Stimulated activated naive CD8-positive, alpha-beta T cell treated with anti-CD3 and anti-CD28 coated beads, Interleukin-15, Interleukin-2, amounts not matched to agents 100 ng/mL and 50 ng/mL, for 24 hours (primary cell): ENCODE measurements around the gene C1QTNF5.

Experiments used
- H3K27ac Mint-ChIP-seq: one replicate; pipeline ENCODE4 v1.8.0; 2021; ENCODE audit warnings: mild to moderate bottlenecking, mixed read lengths
- H3K27me3 Mint-ChIP-seq: one replicate; pipeline ENCODE4 v1.8.0; 2021; ENCODE audit warnings: mixed read lengths
- H3K36me3 Mint-ChIP-seq: one replicate; pipeline ENCODE4 v1.8.0; 2021; ENCODE audit warnings: low read depth, mixed read lengths
- H3K4me1 Mint-ChIP-seq: one replicate; pipeline ENCODE4 v1.8.0; 2021; ENCODE audit warnings: low read depth, mixed read lengths
- H3K4me3 Mint-ChIP-seq: one replicate; pipeline ENCODE4 v1.8.0; 2021; ENCODE audit warnings: mild to moderate bottlenecking, mixed read lengths
- H3K9me3 Mint-ChIP-seq: one replicate; pipeline ENCODE4 v1.8.0; 2021; ENCODE audit warnings: mixed read lengths

Gene C1QTNF5

DNA sequence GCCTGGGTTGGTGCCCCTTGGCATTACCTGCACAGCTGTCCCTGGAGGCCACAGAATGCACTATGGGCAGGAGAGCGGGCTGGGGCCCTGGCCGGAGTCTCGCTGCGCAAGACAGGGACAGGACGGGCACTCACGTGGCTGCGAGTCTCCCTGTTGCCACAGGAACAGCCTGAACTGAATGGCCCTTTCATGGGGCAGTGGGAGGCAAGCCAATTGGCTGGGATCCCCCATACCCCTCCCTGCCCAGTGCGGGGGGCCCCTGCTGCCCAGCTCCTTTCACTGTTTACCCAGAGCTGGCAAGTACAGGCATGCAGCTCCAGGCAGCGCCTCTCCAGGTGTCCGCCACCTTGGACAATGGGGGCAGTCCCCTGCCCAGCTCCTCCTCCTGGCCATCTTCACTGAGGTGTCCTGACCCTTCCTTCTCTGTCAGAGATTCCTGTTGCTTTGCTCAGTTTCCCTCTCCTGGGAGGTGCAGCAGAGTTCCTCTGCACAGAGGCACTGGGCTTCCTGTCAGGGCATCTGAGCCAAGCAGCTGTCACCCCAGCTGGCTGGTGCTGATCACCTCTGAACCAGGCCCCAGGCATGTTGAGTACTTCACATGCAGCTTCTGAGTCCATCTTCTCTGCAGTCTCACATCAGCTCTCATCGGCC lies 35.6 kb upstream of the C1QTNF5 start:
- no peak overlapping the region for H3K27ac Mint-ChIP-seq
- H3K4me3 Mint-ChIP-seq = no peak overlapping the region
- peaks cover 9% of the 10 kb centered on the region for H3K27me3 Mint-ChIP-seq
- no peaks in the 10 kb centered on the region for H3K36me3 Mint-ChIP-seq
- H3K9me3 Mint-ChIP-seq = no peaks in the 10 kb centered on the region
- no peaks in the 10 kb centered on the region for H3K4me1 Mint-ChIP-seq

DNA sequence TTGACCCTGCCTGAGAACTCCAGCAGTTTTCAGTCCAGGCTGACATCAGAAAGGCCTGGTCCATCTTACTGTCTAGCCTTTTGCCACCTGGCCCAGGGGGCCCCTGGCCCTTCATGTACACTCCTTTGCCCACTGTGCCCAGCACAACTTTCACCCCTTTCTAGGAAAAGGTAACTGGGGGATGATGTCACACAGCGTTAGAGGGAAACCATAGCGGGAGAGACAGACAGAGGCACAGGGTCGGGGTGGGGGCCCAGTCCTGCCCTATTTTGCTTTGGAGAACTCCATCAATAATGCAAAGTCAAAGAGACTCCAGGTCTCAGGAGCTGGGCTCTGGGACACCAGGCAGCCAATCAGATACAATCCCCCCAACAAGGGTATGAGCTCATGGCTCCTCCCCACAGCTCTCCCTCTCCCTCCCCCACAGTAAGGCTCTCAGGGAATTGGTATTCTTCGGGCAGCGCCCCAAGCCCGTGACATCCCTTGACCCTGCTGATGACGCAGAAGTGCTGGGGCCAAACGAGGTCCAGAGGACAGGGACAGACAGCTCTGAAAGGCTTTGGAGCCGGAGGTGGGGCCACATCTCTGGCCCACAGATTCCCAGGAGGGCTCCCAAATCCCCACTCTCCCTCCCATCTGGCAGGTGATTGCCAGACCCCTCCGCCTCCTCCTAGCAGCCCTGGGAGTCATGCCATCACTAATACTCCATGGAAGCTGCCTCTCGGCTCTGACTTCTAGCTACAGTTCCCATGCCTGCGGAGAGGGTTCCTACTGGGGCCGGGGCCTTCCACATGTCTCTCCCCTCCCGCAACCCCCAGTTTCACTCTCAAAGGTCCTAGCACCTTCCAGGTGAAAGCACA lies 34.9 kb upstream of the C1QTNF5 start:
- no peaks in the 10 kb centered on the region for H3K36me3 Mint-ChIP-seq
- no peak overlapping the region for H3K27ac Mint-ChIP-seq
- H3K27me3 Mint-ChIP-seq = peaks cover 9% of the 10 kb centered on the region
- no peak overlapping the region for H3K4me3 Mint-ChIP-seq
- no peaks in the 10 kb centered on the region for H3K4me1 Mint-ChIP-seq
- H3K9me3 Mint-ChIP-seq = no peaks in the 10 kb centered on the region

DNA sequence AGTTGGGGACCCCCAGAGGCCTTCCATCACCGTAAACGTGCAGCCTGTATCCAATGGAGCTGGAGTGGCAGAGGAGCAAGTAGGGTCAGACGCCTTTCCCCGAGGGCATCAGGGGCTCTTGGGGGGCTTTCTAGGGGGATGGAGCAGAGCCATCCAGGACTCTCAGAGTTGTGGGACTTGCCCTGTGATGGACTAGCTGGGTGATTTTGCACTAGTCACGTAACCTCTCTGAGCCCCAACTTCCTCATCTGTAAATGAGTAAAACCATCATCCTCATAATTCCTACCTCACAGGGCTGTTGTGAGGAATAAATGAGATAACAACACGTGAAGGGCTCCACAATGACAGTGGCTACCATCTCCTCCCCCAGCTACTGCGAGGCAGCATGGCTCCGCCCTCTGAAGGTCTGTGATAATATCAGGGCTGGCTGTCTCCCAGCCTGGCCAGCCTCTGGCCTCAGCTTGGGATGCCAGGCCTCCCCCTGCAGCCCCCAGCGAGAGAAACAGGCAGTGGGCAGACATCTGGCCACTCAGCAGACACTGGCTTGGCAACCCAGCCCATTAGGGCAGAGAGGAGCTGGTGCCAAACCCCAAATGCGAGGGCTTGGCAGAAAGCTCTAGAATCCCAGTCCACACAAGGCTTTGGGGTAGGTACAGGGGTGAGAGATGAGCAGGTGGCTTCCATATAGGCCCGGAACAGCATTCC lies 34.1 kb upstream of the C1QTNF5 start:
- Mint-ChIP-seq H3K36me3 (no peaks in the 10 kb centered on the region), H3K27me3 (peaks cover 14% of the 10 kb centered on the region), H3K9me3 (no peaks in the 10 kb centered on the region), H3K4me1 (no peaks in the 10 kb centered on the region), H3K4me3 (no peak overlapping the region), H3K27ac (no peak overlapping the region)

DNA sequence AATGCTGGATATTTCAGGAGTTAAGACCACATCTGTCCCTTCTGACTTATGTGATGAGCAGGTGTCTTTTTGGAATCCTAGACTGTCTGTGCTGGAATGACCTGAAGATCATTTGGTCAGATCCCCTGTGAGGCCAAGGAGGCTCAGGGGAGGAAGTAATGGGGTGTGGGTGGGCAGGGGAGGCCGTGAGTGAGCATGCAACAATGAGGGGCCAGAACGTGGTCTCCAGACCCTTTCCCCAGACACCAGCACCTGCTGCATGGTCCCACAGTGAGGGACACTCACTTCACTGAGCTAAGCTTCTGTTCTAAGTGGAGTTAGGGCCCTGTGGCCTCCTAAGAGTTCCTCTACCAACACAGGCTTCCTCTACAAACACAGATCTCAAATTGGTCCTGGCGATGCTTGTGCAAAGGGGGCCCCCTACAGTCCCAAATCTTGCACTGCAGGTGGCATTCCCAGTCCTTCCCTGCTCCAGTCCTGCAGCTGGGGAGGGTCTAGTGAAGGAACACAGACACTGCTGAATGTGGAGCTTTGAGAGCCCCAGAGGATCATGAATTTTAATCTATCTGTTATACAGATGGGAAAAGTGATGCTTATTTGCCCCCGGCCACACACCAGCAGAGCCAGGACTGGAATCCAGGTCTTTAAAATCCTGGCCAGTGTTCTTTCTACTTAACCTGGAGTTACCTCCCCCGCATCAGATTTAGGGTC lies 33.4 kb upstream of the C1QTNF5 start:
- Mint-ChIP-seq H3K36me3 (no peaks in the 10 kb centered on the region), H3K4me1 (no peaks in the 10 kb centered on the region), H3K27ac (no peak overlapping the region), H3K27me3 (peaks cover 19% of the 10 kb centered on the region), H3K9me3 (no peaks in the 10 kb centered on the region), H3K4me3 (no peak overlapping the region)

DNA sequence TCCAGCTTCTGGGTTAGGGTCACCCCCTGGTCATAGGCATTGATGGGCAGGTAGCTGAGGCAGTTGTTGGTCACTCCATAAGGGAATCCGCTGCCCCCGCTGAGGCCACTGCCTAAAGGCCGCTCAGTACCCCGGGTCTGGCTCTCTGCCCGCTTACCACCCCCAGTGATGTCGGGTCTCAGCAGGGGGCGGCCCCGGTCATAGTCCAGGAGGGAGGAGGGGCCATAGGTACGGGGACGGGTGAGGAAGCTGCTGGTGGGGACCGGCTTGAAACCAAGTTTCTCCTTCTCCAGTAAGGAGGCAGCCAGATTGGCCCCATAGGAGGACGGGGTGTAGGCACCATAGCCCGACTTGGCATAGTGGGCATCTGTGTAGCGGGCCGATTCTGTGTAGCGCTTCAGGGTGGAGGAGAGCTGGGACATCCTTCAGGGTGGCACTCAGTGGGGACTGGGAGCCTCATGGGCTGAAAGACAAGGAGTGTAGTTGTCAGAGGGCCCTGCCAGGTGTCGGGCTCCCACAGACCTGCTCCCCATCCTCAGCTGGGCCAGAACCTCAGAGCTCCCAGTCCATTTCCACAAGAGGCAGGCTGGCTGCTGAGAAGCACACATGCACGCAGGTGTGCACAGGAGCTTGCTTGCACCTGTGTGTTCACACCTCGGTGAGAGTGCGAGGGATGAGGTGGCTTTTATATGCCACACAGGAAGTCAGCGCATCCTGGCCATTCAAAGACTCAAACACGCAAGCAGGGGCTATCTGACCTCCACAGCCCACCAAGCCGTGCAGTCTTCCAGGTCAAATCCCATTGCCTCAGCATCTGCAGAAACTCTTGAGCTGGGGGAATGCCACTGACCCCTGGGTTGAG lies 32.6 kb upstream of the C1QTNF5 start:
- H3K9me3 Mint-ChIP-seq = no peaks in the 10 kb centered on the region
- no peaks in the 10 kb centered on the region for H3K4me1 Mint-ChIP-seq
- no peak overlapping the region for H3K27ac Mint-ChIP-seq
- H3K36me3 Mint-ChIP-seq = no peaks in the 10 kb centered on the region
- H3K4me3 Mint-ChIP-seq = no peak overlapping the region
- peaks cover 19% of the 10 kb centered on the region for H3K27me3 Mint-ChIP-seq

DNA sequence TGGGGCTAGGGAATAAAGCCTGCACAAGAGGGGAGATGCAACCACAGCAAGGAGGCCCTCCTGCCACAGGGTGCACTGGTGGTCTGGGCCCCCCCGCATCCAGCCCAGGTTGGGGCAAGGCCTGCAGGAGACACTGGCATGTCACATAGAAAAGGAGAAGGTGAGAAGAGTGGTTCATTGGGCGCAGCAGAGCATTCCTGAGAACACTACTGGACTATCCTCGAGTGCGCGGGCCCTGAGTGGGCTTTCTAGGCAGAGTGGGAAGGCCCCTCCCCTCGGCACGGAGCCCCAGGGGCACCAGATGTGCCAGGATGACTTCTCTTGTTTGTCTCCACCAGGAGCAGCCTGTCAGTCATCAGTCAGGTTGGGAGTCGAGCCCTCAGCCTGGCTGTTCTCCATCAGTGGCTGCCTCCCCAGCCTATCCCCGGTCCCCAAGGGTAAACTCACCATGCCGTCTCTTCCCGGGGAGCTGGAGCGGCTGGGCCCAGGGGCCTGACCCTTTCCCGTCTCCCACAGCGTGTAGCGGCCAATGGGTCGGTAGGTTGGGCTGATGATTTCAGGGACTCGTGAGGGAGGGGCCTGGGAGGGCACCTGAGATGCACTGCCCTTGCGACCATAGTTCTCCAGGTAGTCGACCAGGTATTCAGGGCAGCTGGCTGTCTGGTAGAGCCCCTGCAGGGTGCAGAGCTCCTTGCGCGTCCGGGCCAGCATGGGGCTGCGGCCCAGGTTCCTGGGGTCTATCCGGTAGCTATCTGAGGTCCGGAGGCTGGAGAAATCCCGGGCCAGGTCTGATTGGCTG lies 31.8 kb upstream of the C1QTNF5 start:
- H3K27me3 Mint-ChIP-seq = peaks cover 19% of the 10 kb centered on the region
- no peaks in the 10 kb centered on the region for H3K36me3 Mint-ChIP-seq
- no peaks in the 10 kb centered on the region for H3K9me3 Mint-ChIP-seq
- no peaks in the 10 kb centered on the region for H3K4me1 Mint-ChIP-seq
- no peak overlapping the region for H3K27ac Mint-ChIP-seq
- H3K4me3 Mint-ChIP-seq = no peak overlapping the region

DNA sequence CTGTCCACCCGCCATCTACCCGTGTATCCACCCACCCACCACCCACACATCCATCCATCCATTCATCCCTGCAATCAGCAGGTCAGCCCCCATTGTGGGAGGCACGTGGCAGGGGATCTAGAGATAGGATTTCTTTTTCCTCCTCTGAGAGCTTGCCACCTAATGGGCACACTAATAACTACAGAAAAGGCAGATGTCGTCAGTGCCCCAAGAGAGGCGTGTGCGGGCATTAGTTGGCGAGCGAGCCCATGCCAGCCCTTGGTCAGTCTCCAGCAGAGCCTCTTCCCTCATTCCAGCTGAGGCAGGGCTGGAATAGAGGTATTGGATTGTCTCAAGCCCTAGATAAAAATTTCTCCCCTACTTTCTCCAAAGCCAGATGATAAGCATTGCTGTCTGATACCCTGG lies 31.1 kb upstream of the C1QTNF5 start:
- no peak overlapping the region for H3K27ac Mint-ChIP-seq
- H3K9me3 Mint-ChIP-seq = no peaks in the 10 kb centered on the region
- no peak overlapping the region for H3K4me3 Mint-ChIP-seq
- H3K36me3 Mint-ChIP-seq = no peaks in the 10 kb centered on the region
- H3K4me1 Mint-ChIP-seq = no peaks in the 10 kb centered on the region
- H3K27me3 Mint-ChIP-seq = peaks cover 25% of the 10 kb centered on the region

DNA sequence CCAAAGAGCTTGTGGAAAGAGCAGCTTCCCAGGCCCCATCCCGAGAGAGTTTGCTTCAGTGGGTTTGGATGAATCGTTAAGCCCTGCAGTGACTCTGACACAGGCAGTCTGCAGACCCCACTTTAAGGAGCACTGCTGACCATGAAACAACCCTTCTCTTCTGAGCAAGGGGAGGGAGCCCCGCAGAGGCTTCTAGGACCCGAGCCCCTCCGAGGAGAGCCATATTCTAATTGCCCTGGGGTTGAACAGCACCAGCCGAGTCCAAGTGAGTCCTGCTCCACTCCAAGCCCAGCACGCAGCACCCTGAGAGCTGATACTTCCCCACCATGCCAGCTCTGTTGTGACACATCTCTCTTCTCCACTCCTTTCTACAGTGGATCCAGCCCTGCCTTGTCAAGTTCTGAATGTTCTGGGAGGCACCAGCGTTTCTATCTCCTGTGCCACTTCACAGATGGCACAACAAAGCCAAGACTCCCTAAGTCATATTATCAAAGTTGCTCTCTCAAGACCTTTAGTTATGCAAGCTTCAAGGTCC lies 30.5 kb upstream of the C1QTNF5 start:
- H3K27ac Mint-ChIP-seq = no peak overlapping the region
- no peaks in the 10 kb centered on the region for H3K9me3 Mint-ChIP-seq
- no peak overlapping the region for H3K4me3 Mint-ChIP-seq
- no peaks in the 10 kb centered on the region for H3K4me1 Mint-ChIP-seq
- H3K36me3 Mint-ChIP-seq = no peaks in the 10 kb centered on the region
- peaks cover 31% of the 10 kb centered on the region for H3K27me3 Mint-ChIP-seq

DNA sequence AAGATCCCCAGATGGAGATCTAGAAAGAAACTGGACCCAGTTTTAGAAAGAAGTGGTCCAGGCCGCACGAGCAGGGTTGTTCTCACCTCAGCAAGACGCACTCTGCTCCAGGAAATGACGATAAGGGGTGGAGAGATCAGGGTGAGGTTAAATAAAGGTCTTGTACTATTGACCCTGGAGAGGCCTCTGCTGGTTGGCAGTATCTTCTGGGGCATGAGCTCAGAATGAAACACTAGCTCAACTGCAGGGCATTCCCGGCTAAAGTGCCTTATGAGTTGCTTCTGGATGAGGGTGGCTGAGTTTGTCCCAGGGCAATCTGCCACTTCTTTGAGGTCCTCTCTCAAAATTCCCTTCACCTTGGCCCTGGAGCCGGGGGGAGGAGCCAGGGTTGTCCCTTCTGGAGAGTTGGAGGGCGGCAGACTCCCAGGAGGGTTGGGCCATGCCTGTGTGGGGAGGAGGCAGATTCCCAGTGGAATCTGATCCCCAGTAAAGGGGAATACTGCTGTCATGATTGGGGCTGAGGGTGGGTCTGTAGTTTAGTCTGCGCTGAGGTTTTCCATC lies 29.9 kb upstream of the C1QTNF5 start:
- Mint-ChIP-seq H3K4me1 (no peaks in the 10 kb centered on the region), H3K27ac (no peak overlapping the region), H3K36me3 (no peaks in the 10 kb centered on the region), H3K27me3 (peaks cover 34% of the 10 kb centered on the region), H3K9me3 (no peaks in the 10 kb centered on the region), H3K4me3 (no peak overlapping the region)

DNA sequence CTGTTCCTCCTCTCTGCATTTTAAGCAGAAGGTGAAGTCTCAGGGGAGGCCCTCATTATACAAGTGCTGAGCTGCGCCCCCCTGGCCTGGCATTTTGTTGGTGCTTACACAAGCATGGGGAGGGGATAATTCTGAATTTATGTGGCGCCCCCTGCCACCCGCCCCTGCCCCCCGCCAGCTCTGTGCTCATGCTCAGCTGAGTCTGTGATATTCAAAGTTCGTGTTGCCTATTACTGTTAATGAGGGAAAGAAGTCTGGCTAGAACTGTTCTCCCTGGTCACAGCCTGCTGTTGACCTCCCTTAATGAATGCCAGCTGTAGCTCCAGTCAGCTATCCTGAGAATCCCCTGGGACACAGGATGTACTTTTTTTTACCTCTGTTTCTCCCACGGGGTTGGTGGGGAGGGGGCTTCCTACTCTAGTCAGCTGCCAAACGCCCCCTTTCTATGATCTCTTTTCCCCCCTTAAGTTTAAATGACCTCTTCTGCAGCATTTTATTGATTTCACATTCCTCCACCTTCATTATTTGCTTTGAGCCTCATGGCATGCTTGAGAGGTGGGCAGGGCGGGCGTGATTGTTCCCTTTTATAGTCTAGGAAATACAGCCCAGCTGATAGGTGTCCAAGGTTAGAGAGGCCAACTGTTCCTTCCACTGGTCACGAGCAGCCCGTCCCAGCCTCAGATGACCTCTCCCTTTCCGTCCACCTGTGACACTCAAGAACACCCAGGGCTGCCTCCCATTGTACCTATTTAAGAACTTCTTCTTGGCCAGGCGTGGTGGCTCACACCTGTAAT lies 28.6 kb upstream of the C1QTNF5 start:
- Mint-ChIP-seq H3K27me3 (peaks cover 47% of the 10 kb centered on the region), H3K4me1 (peaks cover 3% of the 10 kb centered on the region), H3K4me3 (no peak overlapping the region), H3K36me3 (no peaks in the 10 kb centered on the region), H3K9me3 (no peaks in the 10 kb centered on the region), H3K27ac (no peak overlapping the region)

DNA sequence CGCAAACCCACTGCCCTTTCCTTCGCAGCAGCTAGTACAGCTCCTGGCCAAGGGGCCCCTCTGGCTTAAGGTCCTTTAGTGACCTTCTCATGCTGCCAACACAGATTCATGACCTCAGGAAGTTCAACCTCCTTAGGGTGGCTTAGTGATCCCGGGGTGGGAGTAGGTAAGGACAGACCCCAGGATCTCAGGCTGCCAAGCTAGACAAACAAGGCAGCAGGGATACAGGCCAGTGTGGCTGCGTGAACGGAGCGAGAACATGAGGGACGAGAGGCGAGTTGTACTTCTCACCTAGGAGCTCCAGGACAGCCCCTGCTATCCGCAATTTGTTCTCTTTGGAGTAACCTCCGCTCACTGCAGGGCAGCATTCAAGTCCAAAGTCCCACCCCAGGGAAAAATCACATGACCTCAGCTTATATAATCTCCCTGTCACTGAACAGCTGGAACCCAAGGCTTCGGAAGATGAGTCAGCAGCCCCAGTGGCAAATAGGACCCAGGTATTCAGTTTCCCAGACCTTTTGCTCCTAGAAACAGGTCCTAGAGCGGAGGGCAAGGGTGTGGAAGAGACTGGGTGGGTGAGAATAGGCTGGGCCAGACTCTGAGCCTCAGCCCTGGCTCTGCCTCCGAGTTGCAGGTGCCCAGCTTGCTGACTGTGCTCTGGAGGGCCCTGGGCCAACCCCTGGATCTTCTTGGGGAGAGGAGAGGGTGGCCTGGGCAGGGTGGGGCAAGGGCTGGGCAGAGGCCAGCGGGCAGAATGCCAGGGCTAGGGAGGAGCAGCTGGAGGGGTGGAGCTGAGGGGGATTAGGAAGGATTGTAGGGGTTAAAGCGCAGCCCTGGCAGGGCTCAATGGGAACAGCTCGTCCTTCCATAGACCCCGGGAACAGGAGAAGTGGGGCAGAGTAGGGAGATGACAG lies 27.7 kb upstream of the C1QTNF5 start:
- Mint-ChIP-seq H3K4me3 (no peak overlapping the region), H3K27ac (no peak overlapping the region), H3K36me3 (no peaks in the 10 kb centered on the region), H3K4me1 (peaks cover 4% of the 10 kb centered on the region), H3K9me3 (no peaks in the 10 kb centered on the region), H3K27me3 (peaks cover 48% of the 10 kb centered on the region)

DNA sequence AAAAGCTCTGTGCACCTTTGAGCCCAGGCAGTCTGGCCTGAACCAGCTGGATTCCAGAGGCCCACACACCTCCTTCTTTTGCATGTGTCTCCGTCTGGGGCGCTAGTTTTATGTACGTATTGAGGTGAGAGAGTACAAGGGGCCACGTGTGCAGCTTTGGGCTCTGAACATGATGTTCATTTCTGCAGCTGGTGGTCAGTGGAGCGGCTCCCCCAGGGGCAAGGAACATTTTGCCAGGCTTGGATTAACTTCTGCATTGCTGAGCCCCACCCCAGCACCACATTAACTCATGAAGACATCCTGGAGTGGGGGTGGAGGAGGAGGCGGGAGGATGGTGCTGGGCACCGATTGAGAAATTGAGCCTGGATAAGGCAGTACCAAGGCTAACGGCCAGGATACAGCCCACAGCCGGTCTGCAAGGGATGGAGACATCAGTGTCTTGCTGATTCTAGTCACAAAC lies 27.0 kb upstream of the C1QTNF5 start:
- H3K4me1 Mint-ChIP-seq = peaks cover 7% of the 10 kb centered on the region
- H3K27me3 Mint-ChIP-seq = peaks cover 52% of the 10 kb centered on the region
- no peaks in the 10 kb centered on the region for H3K36me3 Mint-ChIP-seq
- no peaks in the 10 kb centered on the region for H3K9me3 Mint-ChIP-seq
- no peak overlapping the region for H3K27ac Mint-ChIP-seq
- no peak overlapping the region for H3K4me3 Mint-ChIP-seq
